Right renal cortex interstitium (tissue), 3 donors: ENCODE data around the gene TPRKB. TPM values are rescaled to one million over a fixed set of nuclear protein-coding genes. Genes with fewer than 3 reads are reported as not detected.
"Not testable (repeated sequence)": the region's sequence is repeated elsewhere in the genome, so short reads cannot be mapped to it uniquely, and the experiment has no call there.

Experiments
- DNase-seq, 3 donors: peaks; one replicate each; pipeline ENCODE4 v3.0.0-alpha.2; 2013; ENCODE audit warnings: low read depth in 3 of 3, low spot score in 2 of 3
- polyA plus RNA-seq, 3 donors: library from polyadenylated mRNA; unstranded; fragments of 120-200 nt; gene quantifications; one replicate each; pipeline ENCODE4 v1.2.1, GENCODE V29; 2013; ENCODE audit not compliant: insufficient read length in 3 of 3

TPRKB gene
- polyA plus RNA-seq, 3 donors: 71.6 to 87.9 (median 78.6) TPM

- DNase-seq: not testable (repeated sequence)
These were observed 35.7 kb downstream of the TPRKB start for GRCh38 chr2:73701448-73701765.

- no peak for DNase-seq
These were observed 36.3 kb downstream of the TPRKB start for GRCh38 chr2:73700661-73701447.

- DNase-seq: no peak
These were observed 37.0 kb downstream of the TPRKB start for GRCh38 chr2:73700131-73700611.

GRCh38 chr2:73699437-73699836 lies 37.7 kb downstream of the TPRKB start:
- no peak for DNase-seq

GRCh38 chr2:73698101-73698500 lies 39.0 kb downstream of the TPRKB start:
- no peak for DNase-seq

GRCh38 chr2:73697606-73698005 lies 39.5 kb downstream of the TPRKB start:
- DNase-seq: no peak

GRCh38 chr2:73696985-73697384 lies 40.2 kb downstream of the TPRKB start:
- not testable (repeated sequence) for DNase-seq

- not testable (repeated sequence) for DNase-seq
These were observed 40.6 kb downstream of the TPRKB start for GRCh38 chr2:73696521-73696920.

GRCh38 chr2:73690372-73691088 lies 46.6 kb downstream of the TPRKB start:
- DNase-seq: not testable (repeated sequence)

GRCh38 chr2:73688494-73688893 lies 48.7 kb downstream of the TPRKB start:
- DNase-seq: not testable (repeated sequence)

GRCh38 chr2:73685764-73686438 lies 51.2 kb downstream of the TPRKB start:
- no peak for DNase-seq

GRCh38 chr2:73684905-73685304 lies 52.2 kb downstream of the TPRKB start:
- not testable (repeated sequence) for DNase-seq

GRCh38 chr2:73684325-73684724 lies 52.8 kb downstream of the TPRKB start:
- not testable (repeated sequence) for DNase-seq

GRCh38 chr2:73679951-73680571 lies 57.1 kb downstream of the TPRKB start:
- not testable (repeated sequence) for DNase-seq

Other genes starting within 250 kb of the TPRKB start
- 10 to 100 TPM; 23.9 to 27.5 (median 26.7) TPM for gene NAT8, start 94.9 kb downstream of the TPRKB start, polyA plus RNA-seq
- gene DUSP11, start 42.8 kb upstream of the TPRKB start, polyA plus RNA-seq: 10 to 100 TPM; 32.3 to 33.8 (median 33.3) TPM
- gene C2orf78, start 46.8 kb upstream of the TPRKB start, polyA plus RNA-seq: not detected
- 10 to 100 TPM; 62.4 to 69.3 (median 64.2) TPM for gene STAMBP, start 91.6 kb upstream of the TPRKB start, polyA plus RNA-seq
- gene ACTG2, start 155.7 kb upstream of the TPRKB start, polyA plus RNA-seq: under 1 TPM; 0.64 to 0.93 (median 0.65) TPM
- gene DGUOK, start 189.5 kb upstream of the TPRKB start, polyA plus RNA-seq: 10 to 100 TPM; 59.3 to 66.9 (median 61.7) TPM
- 10 to 100 TPM; 22.3 to 22.9 (median 22.6) TPM for gene TET3, start 247.6 kb upstream of the TPRKB start, polyA plus RNA-seq